K562 (cell line): ENCODE data around the gene PUM2. TPM values are rescaled to one million over a fixed set of nuclear protein-coding genes. Genes with fewer than 3 reads are reported as not detected.
A peak's percentile ranks its signal among the peaks of the same experiment; 100 is the strongest.

Source experiments
- HNRNPK ChIP-seq: fragments of 200-400 bp; formaldehyde crosslinking; IDR thresholded peaks from one replicate; pipeline ENCODE4 v1.6.1; 2018; ENCODE audit warnings: mild to moderate bottlenecking, low read depth, low read length; ENCODE audit not compliant: poor library complexity, severe bottlenecking
- PBX2 ChIP-seq, 2 experiments: IDR thresholded peaks in 1 of 2; conservative IDR thresholded peaks in 1 of 2; 2 replicates each; pipeline ENCODE4 v1.6.1; 2016; ENCODE audit warnings: low read depth in 2 of 2, mild to moderate bottlenecking in 1 of 2, missing compliant biosample characterization in 1 of 2, missing genetic modification characterization in 1 of 2, moderate library complexity in 1 of 2
- ZNF280B ChIP-seq: fragments of 250-450 bp; sonication (Bioruptor Pico); IDR thresholded peaks from 2 replicates; pipeline ENCODE4 v1.5.1; 2021; ENCODE audit warnings: mild to moderate bottlenecking
- polyA plus RNA-seq, 8 experiments: library from polyadenylated mRNA; depleted of rRNA in 4 of 8; stranded (reverse) in 5 of 8; unstranded in 3 of 8; fragments of >200 nt; fragmentation: Nextera tagmentation in 2 of 8; fragmentation: Illumina TruSeq in 1 of 8; extraction: Ambion mirVana in 2 of 8; extraction: Trizol in 1 of 8; gene quantifications; 2 replicates each; pipeline versions ENCODE4 v1.2.1 to v1.2.3, GENCODE V29; 2011 to 2014; ENCODE audit warnings: inconsistent platforms in 1 of 8, missing spikeins in 1 of 8
- total RNA-seq, 7 experiments: library from RNA; depleted of rRNA in 6 of 7; stranded (reverse); fragments of >200 nt in 6 of 7; fragmentation: Illumina TruSeq in 2 of 7; extraction: Trizol in 2 of 7; gene quantifications; 2 replicates each; pipeline versions ENCODE4 v1.2.1 to v1.2.3, GENCODE V29; 2011 to 2021; ENCODE audit warnings: low replicate concordance in 1 of 7
- TF ChIP-seq, protein P1 (sequence below), 2 experiments: fragments of 450-650 bp in 1 of 2; sonication (generic) in 1 of 2; formaldehyde crosslinking in 1 of 2; IDR thresholded peaks; 2 replicates each; pipeline versions ENCODE4 v1.7.1 to v1.9.0; 2016 to 2022; ENCODE audit warnings: inconsistent platforms in 1 of 2, mild to moderate bottlenecking in 1 of 2, missing genetic modification reagents in 1 of 2
- TF ChIP-seq, protein P2 (sequence below): sonication (generic); formaldehyde crosslinking; IDR thresholded peaks from 2 replicates; pipeline ENCODE4 v1.8.0; 2023; ENCODE audit warnings: missing genetic modification reagents, mild to moderate bottlenecking, borderline replicate concordance

Gene PUM2
- total and polyA plus RNA-seq, 9 of the 15 experiments (the other 6 are each of a cell fraction or from before 2014, with no cell fraction given): 13.4 to 61.9 (median 28.3) TPM

DNA sequence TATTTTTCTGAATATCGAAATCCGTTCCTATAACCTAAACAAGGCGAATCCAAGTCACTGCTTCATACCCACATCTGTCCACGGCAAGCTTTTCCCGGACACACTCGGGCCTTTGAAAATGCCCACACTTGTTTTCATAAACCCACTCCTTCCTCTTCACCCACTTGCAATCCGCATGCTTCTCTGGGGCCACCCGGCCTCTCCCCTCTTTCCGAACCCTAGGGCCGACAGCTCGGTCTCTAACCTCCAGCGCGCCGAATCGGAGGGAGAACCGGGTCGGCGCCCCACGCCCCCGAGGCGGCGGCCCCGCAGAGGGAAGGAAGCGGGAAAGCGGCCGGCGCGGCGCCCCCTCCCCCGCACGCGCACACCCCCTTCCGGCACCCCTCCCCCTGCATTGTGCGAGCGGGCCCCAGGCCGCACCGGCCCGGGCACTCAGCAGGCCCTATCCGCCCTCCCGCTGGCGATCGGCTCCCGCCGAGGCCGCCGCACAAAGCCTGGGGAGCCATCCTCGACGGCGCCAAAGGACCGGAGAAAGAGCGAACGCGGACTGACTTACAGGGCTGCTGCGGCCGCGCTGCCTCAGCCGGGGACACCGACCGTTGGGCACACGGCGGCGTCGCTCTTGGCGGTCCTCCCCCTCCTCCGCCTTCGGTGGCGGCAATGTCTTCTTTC is 467 bp downstream of the PUM2 start (continued):
- TF ChIP-seq, protein P1, sequence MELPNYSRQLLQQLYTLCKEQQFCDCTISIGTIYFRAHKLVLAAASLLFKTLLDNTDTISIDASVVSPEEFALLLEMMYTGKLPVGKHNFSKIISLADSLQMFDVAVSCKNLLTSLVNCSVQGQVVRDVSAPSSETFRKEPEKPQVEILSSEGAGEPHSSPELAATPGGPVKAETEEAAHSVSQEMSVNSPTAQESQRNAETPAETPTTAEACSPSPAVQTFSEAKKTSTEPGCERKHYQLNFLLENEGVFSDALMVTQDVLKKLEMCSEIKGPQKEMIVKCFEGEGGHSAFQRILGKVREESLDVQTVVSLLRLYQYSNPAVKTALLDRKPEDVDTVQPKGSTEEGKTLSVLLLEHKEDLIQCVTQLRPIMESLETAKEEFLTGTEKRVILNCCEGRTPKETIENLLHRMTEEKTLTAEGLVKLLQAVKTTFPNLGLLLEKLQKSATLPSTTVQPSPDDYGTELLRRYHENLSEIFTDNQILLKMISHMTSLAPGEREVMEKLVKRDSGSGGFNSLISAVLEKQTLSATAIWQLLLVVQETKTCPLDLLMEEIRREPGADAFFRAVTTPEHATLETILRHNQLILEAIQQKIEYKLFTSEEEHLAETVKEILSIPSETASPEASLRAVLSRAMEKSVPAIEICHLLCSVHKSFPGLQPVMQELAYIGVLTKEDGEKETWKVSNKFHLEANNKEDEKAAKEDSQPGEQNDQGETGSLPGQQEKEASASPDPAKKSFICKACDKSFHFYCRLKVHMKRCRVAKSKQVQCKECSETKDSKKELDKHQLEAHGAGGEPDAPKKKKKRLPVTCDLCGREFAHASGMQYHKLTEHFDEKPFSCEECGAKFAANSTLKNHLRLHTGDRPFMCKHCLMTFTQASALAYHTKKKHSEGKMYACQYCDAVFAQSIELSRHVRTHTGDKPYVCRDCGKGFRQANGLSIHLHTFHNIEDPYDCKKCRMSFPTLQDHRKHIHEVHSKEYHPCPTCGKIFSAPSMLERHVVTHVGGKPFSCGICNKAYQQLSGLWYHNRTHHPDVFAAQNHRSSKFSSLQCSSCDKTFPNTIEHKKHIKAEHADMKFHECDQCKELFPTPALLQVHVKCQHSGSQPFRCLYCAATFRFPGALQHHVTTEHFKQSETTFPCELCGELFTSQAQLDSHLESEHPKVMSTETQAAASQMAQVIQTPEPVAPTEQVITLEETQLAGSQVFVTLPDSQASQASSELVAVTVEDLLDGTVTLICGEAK (IDR thresholded peaks at IDR 0.05): peak; percentile 51; the same call in 1 of the 2 replicates
- TF ChIP-seq, protein P1 (CRISPR knock-in tag; IDR thresholded peaks at IDR 0.05): no peak
- no peak for TF ChIP-seq HNRNPK
- no peak for TF ChIP-seq PBX2 (CRISPR knock-in tag; IDR thresholded peaks at IDR 0.05; ENCODE audit: low read depth)
- TF ChIP-seq PBX2 (tag; conservative IDR thresholded peaks at IDR 0.05; ENCODE audit: low read depth): no peak
- TF ChIP-seq, protein P2, sequence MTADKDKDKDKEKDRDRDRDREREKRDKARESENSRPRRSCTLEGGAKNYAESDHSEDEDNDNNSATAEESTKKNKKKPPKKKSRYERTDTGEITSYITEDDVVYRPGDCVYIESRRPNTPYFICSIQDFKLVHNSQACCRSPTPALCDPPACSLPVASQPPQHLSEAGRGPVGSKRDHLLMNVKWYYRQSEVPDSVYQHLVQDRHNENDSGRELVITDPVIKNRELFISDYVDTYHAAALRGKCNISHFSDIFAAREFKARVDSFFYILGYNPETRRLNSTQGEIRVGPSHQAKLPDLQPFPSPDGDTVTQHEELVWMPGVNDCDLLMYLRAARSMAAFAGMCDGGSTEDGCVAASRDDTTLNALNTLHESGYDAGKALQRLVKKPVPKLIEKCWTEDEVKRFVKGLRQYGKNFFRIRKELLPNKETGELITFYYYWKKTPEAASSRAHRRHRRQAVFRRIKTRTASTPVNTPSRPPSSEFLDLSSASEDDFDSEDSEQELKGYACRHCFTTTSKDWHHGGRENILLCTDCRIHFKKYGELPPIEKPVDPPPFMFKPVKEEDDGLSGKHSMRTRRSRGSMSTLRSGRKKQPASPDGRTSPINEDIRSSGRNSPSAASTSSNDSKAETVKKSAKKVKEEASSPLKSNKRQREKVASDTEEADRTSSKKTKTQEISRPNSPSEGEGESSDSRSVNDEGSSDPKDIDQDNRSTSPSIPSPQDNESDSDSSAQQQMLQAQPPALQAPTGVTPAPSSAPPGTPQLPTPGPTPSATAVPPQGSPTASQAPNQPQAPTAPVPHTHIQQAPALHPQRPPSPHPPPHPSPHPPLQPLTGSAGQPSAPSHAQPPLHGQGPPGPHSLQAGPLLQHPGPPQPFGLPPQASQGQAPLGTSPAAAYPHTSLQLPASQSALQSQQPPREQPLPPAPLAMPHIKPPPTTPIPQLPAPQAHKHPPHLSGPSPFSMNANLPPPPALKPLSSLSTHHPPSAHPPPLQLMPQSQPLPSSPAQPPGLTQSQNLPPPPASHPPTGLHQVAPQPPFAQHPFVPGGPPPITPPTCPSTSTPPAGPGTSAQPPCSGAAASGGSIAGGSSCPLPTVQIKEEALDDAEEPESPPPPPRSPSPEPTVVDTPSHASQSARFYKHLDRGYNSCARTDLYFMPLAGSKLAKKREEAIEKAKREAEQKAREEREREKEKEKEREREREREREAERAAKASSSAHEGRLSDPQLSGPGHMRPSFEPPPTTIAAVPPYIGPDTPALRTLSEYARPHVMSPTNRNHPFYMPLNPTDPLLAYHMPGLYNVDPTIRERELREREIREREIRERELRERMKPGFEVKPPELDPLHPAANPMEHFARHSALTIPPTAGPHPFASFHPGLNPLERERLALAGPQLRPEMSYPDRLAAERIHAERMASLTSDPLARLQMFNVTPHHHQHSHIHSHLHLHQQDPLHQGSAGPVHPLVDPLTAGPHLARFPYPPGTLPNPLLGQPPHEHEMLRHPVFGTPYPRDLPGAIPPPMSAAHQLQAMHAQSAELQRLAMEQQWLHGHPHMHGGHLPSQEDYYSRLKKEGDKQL (CRISPR knock-in tag): no peak
- TF ChIP-seq ZNF280B (CRISPR knock-in tag): no peak
